K562 treated with DMSO at 1 percent for 48 hours (cell line): ENCODE results near the gene RHAG. TPM values are rescaled to one million over a fixed set of nuclear protein-coding genes. Genes with fewer than 3 reads are reported as not detected.

Experiments used
- total RNA-seq: library from RNA; unstranded; fragments of 300-600 nt; gene quantifications from 2 replicates; pipeline ENCODE4 v1.2.3, GENCODE V29; 2022; ENCODE audit warnings: low replicate concordance; ENCODE audit errors: extremely low read depth

Gene RHAG
- 346 TPM in 1 of 2 replicates, not detected in the other for total RNA-seq

GRCh38 chr6:49636713-49637349 is at the start of gene RHAG:
Gene RHAG (minus strand): TSS chr6:49636839. CDS start chr6:49636812, 27 bp downstream.

Other genes starting within 250 kb of the RHAG start
- not detected in 2 replicates for gene MMUT, start 173.6 kb downstream of the RHAG start, total RNA-seq
- gene CENPQ, start 173.5 kb downstream of the RHAG start, total RNA-seq = not detected in 2 replicates
- gene GLYATL3, start 136.9 kb downstream of the RHAG start, total RNA-seq = not detected in 2 replicates
- not detected in 2 replicates for gene C6orf141, start 86.2 kb downstream of the RHAG start, total RNA-seq
- not detected in 2 replicates for gene CRISP2, start 76.7 kb upstream of the RHAG start, total RNA-seq
- not detected in 2 replicates for gene CRISP3, start 107.5 kb upstream of the RHAG start, total RNA-seq
- gene PGK2, start 150.4 kb upstream of the RHAG start, total RNA-seq = not detected in 2 replicates
- not detected in 2 replicates for gene CRISP1, start 229.7 kb upstream of the RHAG start, total RNA-seq